MG63 (cell line): Measurements from ENCODE around the gene PPL. TPM values are rescaled to one million over a fixed set of nuclear protein-coding genes. Genes with fewer than 3 reads are reported as not detected.

ENCODE experiments used
- DNase-seq: peaks from one replicate; pipeline ENCODE4 v3.0.0-alpha.2; 2020
- H3K27me3 ChIP-seq: fragments of 250-450 bp; sonication (Bioruptor Pico); 2 replicates; pipeline ENCODE4 v1.5.1; 2020; ENCODE audit warnings: mild to moderate bottlenecking, moderate library complexity
- H3K36me3 ChIP-seq: fragments of 250-450 bp; sonication (Bioruptor Pico); 2 replicates; pipeline ENCODE4 v1.5.1; 2020; ENCODE audit warnings: mild to moderate bottlenecking, moderate library complexity
- H3K4me3 ChIP-seq: fragments of 250-450 bp; sonication (Bioruptor Pico); 2 replicates; pipeline ENCODE4 v1.5.1; 2020; ENCODE audit warnings: mild to moderate bottlenecking, moderate library complexity
- H3K9me3 ChIP-seq: fragments of 250-450 bp; sonication (Bioruptor Pico); 2 replicates; pipeline ENCODE4 v1.5.1; 2020; ENCODE audit warnings: mild to moderate bottlenecking, moderate library complexity
- total RNA-seq: library from RNA; depleted of rRNA; stranded (reverse); fragments of >200 nt; shearing (Covaris generic); gene quantifications from 2 replicates; pipeline ENCODE4 v1.2.3, GENCODE V29; 2014; ENCODE audit warnings: low replicate concordance

The PPL gene
- total RNA-seq, 1 experiment from 2014 or later, result 0.36 TPM

- peaks cover 24% of the 10 kb centered on the region for H3K36me3 ChIP-seq
- no peaks in the 10 kb centered on the region for H3K27me3 ChIP-seq
- no peaks in the 10 kb centered on the region for H3K9me3 ChIP-seq
- no peak for DNase-seq
- no peak overlapping the region for H3K4me3 ChIP-seq
Observed at GRCh38 chr16:4890026-4890425, 46.9 kb downstream of the PPL start.

- no peak for DNase-seq
- H3K4me3 ChIP-seq, result no peak overlapping the region
- peaks cover 37% of the 10 kb centered on the region for H3K36me3 ChIP-seq
- H3K27me3 ChIP-seq, result no peaks in the 10 kb centered on the region
- H3K9me3 ChIP-seq, result no peaks in the 10 kb centered on the region
Observed at GRCh38 chr16:4888428-4889135, 48.4 kb downstream of the PPL start.

GRCh38 chr16:4886151-4886550 is 50.8 kb downstream of the PPL start:
- no peak overlapping the region for H3K4me3 ChIP-seq
- H3K9me3 ChIP-seq, result no peaks in the 10 kb centered on the region
- H3K36me3 ChIP-seq, result peaks cover 59% of the 10 kb centered on the region

GRCh38 chr16:4884972-4885874 is 51.7 kb downstream of the PPL start:
- H3K36me3 ChIP-seq, result peaks cover 68% of the 10 kb centered on the region
- no peak overlapping the region for H3K4me3 ChIP-seq
- H3K9me3 ChIP-seq, result no peaks in the 10 kb centered on the region
- no peaks in the 10 kb centered on the region for H3K27me3 ChIP-seq
- no peak for DNase-seq

More at GRCh38 chr16:4886151-4886550, 50.8 kb downstream of the PPL start:
- DNase-seq, result no peak
- no peaks in the 10 kb centered on the region for H3K27me3 ChIP-seq

GRCh38 chr16:4884209-4884608 is 52.7 kb downstream of the PPL start:
- Histone ChIP-seq H3K4me3 (no peak overlapping the region), H3K36me3 (peaks cover 74% of the 10 kb centered on the region), H3K9me3 (no peaks in the 10 kb centered on the region), H3K27me3 (no peaks in the 10 kb centered on the region)
- no peak for DNase-seq

GRCh38 chr16:4883501-4883900 is 53.4 kb downstream of the PPL start:
- Histone ChIP-seq H3K9me3 (no peaks in the 10 kb centered on the region), H3K27me3 (no peaks in the 10 kb centered on the region), H3K4me3 (no peak overlapping the region), H3K36me3 (peaks cover 81% of the 10 kb centered on the region)
- no peak for DNase-seq

- Histone ChIP-seq H3K36me3 (peaks cover 86% of the 10 kb centered on the region), H3K9me3 (no peaks in the 10 kb centered on the region), H3K4me3 (no peak overlapping the region), H3K27me3 (no peaks in the 10 kb centered on the region)
- DNase-seq, result no peak
Observed at GRCh38 chr16:4882633-4883285, 54.2 kb downstream of the PPL start.

- Histone ChIP-seq H3K27me3 (no peaks in the 10 kb centered on the region), H3K36me3 (peaks cover 90% of the 10 kb centered on the region), H3K4me3 (no peak overlapping the region), H3K9me3 (no peaks in the 10 kb centered on the region)
- no peak for DNase-seq
Observed at GRCh38 chr16:4882000-4882632, 54.8 kb downstream of the PPL start.

- Histone ChIP-seq H3K9me3 (no peaks in the 10 kb centered on the region), H3K36me3 (peaks cover 94% of the 10 kb centered on the region), H3K27me3 (no peaks in the 10 kb centered on the region), H3K4me3 (no peak overlapping the region)
- DNase-seq, result no peak
Observed at GRCh38 chr16:4880006-4880580, 56.9 kb downstream of the PPL start.

- Histone ChIP-seq H3K9me3 (no peaks in the 10 kb centered on the region), H3K36me3 (peaks cover 96% of the 10 kb centered on the region), H3K4me3 (no peak overlapping the region), H3K27me3 (no peaks in the 10 kb centered on the region)
- no peak for DNase-seq
Observed at GRCh38 chr16:4879049-4879448, 57.9 kb downstream of the PPL start.

GRCh38 chr16:4877380-4877685 is 59.6 kb downstream of the PPL start:
- no peak overlapping the region for H3K4me3 ChIP-seq
- H3K27me3 ChIP-seq, result no peaks in the 10 kb centered on the region
- H3K36me3 ChIP-seq, result peaks cover 95% of the 10 kb centered on the region
- H3K9me3 ChIP-seq, result no peaks in the 10 kb centered on the region
- no peak for DNase-seq

- no peak for DNase-seq
- no peak overlapping the region for H3K4me3 ChIP-seq
- no peaks in the 10 kb centered on the region for H3K27me3 ChIP-seq
- no peaks in the 10 kb centered on the region for H3K9me3 ChIP-seq
- H3K36me3 ChIP-seq, result peaks cover 96% of the 10 kb centered on the region
Observed at GRCh38 chr16:4876646-4877379, 60.1 kb downstream of the PPL start.

GRCh38 chr16:4874666-4875065 is 62.3 kb downstream of the PPL start:
- Histone ChIP-seq H3K9me3 (no peaks in the 10 kb centered on the region), H3K36me3 (peaks cover 94% of the 10 kb centered on the region), H3K27me3 (no peaks in the 10 kb centered on the region), H3K4me3 (no peak overlapping the region)
- DNase-seq, result no peak

- DNase-seq, result no peak
- Histone ChIP-seq H3K4me3 (no peak overlapping the region), H3K9me3 (no peaks in the 10 kb centered on the region), H3K27me3 (no peaks in the 10 kb centered on the region), H3K36me3 (peaks cover 94% of the 10 kb centered on the region)
Observed at GRCh38 chr16:4873091-4873490, 63.9 kb downstream of the PPL start.

- no peaks in the 10 kb centered on the region for H3K9me3 ChIP-seq
- peaks cover 92% of the 10 kb centered on the region for H3K36me3 ChIP-seq
- no peak overlapping the region for H3K4me3 ChIP-seq
- no peak for DNase-seq
- no peaks in the 10 kb centered on the region for H3K27me3 ChIP-seq
Observed at GRCh38 chr16:4871071-4871470, 65.9 kb downstream of the PPL start.

GRCh38 chr16:4870138-4870671 is 66.7 kb downstream of the PPL start:
- DNase-seq, result no peak
- Histone ChIP-seq H3K4me3 (no peak overlapping the region), H3K9me3 (no peaks in the 10 kb centered on the region), H3K36me3 (peaks cover 86% of the 10 kb centered on the region), H3K27me3 (no peaks in the 10 kb centered on the region)
